HG02981 (cell line): ENCODE data around the gene CLEC14A.

ENCODE experiments used
- ATAC-seq: cut with Tn5 transposase; IDR thresholded peaks from one replicate; pipeline ENCODE4 v1.9.1; 2021; ENCODE audit warnings: mild to moderate bottlenecking, moderate library complexity; ENCODE audit not compliant: unreplicated experiment

The CLEC14A gene, protein sequence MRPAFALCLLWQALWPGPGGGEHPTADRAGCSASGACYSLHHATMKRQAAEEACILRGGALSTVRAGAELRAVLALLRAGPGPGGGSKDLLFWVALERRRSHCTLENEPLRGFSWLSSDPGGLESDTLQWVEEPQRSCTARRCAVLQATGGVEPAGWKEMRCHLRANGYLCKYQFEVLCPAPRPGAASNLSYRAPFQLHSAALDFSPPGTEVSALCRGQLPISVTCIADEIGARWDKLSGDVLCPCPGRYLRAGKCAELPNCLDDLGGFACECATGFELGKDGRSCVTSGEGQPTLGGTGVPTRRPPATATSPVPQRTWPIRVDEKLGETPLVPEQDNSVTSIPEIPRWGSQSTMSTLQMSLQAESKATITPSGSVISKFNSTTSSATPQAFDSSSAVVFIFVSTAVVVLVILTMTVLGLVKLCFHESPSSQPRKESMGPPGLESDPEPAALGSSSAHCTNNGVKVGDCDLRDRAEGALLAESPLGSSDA

DNA sequence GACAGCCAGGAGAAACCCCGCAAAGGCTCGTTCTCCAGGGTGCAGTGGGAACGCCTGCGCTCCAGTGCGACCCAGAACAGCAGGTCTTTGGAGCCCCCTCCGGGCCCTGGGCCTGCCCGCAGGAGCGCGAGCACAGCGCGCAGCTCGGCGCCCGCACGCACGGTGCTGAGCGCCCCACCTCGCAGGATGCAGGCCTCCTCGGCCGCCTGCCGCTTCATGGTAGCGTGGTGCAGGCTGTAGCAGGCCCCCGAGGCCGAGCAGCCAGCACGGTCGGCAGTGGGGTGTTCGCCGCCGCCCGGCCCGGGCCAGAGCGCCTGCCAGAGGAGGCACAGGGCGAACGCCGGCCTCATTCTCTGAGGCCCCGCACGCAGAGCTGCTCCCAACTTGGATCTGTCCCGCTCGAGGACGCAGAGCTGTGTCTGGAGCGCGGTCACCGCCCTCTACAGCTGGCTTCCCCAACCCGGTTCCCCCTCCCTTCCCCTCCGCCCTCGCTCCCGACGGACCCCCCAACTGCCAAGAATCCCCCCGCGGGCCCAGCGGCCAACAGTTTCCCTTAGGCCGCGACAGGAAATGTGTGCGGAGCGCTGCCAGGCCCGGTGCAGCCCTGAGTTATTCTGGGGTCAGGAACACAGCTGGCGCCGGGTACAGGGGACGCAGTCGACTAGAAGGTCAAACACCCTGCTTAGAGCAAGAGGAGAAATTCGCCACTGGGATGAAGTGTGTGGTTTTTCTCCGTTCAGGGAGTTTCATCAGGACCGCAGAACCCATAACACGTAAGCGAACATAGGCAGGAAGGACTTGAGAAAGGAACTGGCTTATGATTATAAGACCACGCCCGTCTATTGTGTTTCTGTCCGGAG is at the start of gene CLEC14A:
Gene CLEC14A, minus strand, starts transcription at position 421 of the 860 bp plus-strand sequence. Its CDS starts 71 bp downstream, at position 350.
- peak; percentile 48 for ATAC-seq

DNA sequence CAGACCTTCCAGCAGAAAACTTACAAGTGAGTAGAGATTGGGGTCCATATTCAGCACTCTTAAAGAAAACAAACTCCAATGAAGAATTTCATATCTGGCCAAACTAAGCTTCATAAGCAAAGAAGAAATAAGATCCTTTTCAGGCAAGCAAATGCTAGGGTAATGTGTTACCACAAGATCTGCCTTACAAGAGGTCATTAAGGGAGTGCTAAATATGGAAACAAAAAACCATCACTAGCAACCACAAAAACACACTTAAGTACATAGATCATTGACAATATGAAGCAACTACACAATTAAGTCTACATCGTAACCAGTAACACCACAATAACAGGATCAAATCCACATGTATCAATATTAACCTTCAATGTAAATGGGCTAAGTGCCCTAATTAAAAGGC is 47.1 kb upstream of the CLEC14A start:
- no peak for ATAC-seq

DNA sequence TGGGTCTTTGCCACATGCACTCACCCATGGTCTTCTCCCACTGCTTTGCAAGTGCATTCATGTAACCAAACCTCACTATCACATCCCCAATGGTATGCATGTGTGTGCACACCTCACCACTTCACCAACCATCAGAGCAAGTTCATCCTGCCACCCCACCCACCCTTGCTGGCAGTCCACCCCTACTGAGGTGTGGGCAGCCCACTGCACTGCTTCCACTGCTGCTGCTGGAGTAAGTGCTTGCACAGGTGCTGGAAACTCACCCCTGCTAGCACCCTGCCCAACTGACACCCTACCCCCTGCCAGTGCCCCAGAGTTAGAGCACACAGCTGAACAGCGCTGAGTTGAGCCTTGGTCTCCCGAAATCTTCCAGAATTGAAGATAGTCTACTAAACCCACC is 46.1 kb upstream of the CLEC14A start:
- no peak for ATAC-seq

DNA sequence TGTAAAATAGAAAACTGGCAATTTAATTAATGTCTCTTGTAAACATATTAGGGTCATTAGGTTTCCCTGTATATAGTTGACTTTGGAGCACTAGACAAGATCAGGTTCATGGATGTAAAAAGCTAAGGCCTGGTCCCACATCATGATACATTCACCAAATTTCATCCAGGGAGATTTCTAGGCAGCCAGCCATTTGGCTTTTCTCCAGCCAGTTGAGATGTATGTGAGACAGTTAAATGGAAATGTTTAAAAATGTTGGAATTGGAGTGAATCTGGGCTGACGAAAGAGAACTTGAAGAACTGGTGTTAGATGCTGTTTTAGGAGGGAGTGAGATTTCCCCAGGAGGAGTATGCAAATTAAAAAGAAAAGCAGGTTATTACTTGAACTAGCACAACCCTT is 41.8 kb upstream of the CLEC14A start:
- ATAC-seq = no peak

DNA sequence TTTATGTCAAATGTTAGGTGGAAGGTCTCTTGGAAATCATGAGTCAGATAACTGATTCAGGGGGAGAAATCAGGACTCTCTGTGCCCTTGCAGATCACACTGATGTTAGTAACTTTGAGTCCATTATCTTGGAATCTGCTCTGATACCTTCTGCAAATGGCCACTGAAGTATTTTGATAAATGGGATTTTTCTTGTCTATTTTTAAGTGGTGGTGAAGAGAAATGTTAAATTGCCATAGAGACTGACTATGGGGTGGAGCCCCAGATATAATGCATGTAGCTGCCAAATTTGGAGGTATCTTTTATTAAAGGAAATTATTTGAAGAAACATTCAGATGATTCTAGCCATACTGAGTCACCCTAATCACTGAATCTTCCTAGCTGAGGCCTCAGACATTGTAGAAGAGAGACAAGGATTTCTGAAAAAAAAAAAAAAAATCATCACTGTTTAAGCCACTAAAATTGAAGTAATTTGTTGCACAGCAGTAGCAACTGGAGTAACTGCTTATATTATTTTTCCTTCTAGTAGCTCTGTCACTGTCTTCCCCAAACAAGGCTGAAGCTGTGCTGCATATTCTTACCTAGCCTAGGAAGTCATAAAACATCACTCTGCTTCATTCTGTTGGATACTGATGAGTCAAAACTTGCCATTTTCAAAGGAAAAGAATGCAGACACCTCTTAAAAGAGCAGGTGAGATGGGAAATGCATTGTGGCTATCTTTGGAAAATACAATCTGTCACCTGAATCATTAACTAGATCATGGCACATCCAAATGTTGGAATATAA is 36.0 kb upstream of the CLEC14A start:
- ATAC-seq = no peak

DNA sequence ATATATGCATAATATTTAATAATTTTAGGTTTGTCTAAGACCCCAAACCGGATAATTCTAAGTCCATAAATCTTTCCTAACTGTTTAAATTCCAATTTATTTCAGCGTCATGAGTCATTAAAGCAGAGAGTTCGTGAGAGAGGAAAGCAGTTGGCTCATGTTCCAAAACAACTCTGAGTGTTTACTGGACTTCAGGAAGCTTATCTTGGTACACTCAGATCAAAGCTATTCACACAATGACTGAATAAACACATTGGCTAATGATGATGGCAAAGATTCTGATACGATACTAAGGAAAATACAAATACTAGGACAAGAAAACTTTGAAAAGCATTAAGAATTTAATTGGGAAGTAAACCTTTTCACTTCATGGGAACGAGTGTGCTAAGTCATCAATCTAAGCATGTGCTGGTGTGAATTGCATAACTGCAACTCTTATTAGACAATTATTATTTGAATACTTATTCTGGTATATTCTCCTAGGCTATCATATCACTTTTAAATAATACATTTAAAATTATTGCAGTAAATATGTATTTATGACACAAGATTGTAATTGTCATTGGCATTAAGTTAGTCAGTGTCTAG is 34.8 kb upstream of the CLEC14A start:
- ATAC-seq = no peak

DNA sequence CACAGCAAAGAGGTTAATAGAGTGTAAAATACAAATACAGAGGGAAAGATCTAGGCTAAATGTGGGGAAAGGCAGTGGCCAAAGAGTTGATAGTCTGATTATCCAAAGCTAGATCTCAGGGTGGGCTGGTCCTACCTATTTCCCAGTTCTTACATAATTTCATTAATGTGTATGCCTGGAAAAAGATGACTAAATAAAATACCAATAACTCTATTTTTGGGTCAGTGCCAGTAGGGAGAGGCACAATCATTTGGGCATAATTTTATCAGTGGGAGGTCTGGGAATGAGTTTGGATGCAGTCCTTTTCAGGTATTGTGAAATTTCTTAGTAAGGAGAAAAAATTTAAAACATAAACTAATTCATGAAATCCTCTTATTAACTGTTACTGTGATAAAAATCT is 30.6 kb upstream of the CLEC14A start:
- no peak for ATAC-seq

DNA sequence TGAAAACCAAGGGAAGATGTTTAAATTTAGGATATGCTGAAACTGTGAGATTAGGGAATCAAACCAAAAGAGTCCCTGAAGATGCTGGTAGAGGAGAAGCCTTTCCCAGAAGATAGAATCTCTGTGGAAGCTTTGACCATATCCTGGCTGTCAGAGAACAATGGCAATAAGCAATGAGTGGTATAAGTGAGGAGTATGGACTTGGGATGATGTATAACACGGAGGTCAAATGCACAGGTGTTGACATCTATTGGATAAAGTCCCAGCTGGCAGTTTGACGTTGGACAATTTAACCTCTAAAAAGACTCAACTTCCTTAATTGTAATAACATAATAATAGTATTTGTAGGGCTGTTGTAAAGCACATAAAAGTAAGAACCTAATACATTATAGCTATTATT is 30.1 kb upstream of the CLEC14A start:
- ATAC-seq = no peak

DNA sequence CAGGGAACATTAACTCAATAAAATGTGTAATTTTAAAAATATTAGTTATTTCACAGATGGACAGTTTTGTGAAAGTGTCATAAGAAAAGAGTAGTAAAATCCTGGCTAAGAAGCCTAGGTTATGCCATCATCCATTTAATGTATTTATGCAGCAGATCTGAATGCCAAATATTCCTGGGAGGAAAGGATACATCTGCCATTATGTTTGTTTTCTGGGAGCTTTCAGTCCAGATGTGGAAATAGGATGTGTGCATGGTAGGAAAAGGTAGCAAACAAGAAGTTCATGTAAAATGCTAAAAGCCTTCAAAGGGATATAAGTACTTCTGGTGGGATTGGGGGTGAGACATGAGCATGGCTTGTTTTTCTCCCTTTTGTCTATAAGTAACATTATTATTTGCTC is 27.0 kb upstream of the CLEC14A start:
- no peak for ATAC-seq

DNA sequence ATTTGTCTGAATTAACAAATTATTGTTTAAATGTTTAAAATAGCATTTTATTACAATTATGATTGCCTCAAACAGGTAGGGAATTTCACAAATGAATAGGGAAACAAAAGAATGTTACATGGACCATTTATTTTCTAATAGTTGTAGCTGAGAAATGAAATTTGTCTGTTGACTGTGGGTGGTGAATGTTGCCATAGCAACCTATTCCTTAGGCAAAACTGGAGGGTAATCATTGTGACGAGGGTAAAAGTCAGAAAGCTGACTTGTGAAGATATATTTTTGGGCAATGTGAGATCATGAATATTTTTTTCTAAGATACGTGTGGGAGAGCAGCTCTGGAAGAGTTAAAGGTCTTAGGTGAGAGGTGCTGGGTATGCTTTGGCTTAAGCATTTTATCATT is 24.2 kb upstream of the CLEC14A start:
- no peak for ATAC-seq

DNA sequence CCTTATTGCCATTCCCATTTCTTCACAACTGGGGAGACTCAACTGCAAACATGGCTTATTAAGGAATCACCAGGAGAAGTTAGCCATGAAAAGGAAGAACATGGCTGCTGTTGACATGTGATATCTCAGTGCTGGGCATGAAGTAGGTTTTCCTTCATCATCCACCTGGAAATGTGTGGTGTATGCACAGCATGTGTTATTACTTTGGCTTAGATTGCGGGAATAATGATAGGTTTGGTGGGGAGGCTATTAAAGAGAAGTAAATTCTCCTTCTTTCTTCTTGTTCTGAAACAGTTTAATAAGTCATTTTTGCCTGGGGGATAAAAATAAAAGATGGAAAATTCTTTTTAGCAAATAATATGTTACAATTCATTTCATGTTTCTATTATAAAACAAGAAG is 23.7 kb upstream of the CLEC14A start:
- no peak for ATAC-seq

DNA sequence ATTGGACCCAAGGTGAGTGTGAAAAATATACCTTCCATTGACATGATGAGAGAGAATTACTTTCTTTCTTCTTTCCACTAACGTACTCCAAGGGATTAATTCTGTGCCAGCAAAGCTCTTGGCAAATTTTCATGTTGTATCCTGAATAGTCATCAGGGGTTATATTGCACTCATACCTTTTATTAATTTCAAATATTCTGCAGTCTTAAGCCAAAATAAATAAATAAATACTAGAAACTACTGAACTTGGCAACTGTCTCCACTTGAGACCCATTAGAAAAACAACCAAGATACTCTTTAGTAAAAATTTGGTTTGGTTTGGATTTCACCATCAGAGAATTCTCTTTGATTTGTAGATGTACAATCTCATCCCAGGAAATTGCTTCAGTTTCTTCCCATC is 22.1 kb upstream of the CLEC14A start:
- ATAC-seq = no peak

DNA sequence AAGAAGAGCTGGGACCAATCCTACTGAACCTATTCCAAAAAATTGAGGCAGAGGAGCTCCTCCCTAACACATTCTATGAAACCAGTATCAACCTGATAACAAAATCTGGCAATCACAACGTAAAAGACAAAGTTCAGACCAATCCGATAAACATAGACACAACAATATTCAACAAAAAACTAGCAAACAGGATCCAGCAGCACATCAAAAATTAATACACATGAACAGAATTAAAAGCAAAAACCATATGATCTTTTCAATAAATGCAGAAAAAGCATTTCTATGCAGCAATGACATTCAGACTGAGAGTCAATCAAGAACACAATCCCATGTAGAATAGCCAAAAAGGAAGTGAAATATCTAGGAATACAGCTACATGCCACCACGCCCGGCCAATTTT is 7.0 kb upstream of the CLEC14A start:
- ATAC-seq = no peak

DNA sequence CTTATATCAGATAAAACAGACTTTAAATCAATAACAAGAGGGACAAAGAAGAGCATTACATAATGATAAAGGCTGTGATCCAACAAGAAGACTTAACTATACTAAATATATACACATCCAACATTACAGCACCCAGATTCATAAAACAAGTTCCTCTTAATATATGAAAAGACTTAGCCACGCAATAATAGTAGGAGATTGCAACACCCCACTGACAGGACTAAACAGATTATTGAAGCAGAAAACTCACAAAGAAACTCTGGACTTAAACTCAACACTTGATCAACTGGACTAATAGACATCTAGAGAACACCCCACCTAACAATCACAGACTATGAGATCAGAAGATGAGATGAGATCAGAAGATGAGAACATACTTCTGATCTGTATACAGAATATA is 5.7 kb upstream of the CLEC14A start:
- no peak for ATAC-seq

DNA sequence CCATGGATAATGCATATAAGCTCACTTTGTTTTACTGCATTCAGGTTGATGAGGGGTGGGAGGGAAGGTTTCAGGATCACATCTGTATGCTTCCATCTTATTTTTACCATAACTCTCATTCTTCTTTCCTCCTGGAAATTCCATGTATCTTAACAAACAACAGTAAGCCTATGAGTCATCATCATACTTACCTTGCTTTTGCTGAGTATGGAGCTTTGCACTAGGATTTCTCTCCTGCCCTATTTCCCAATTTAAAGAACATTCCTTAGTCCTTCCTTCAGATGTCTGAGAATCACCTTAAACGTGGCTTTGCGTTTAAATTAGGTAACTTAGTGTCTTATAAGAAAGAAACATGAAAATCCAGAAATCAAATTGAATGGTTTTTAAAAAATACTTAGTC is 1.6 kb upstream of the CLEC14A start:
- no peak for ATAC-seq

DNA sequence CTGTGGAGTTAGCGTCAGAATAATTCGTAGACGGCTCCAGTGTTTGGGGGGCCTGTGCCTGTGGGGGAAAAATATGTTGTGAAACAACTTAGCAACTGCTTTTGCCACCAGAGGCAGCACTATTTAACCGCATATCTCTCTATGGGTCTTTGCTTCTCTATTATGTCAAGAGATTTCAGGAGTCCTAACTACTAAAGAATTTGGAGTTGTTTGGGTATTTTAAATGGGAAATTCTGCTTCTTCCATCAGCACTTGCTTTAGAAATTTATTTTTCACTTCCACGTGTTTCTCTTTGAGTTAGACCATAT is 594 bp upstream of the CLEC14A start:
- peak; percentile 14 for ATAC-seq

DNA sequence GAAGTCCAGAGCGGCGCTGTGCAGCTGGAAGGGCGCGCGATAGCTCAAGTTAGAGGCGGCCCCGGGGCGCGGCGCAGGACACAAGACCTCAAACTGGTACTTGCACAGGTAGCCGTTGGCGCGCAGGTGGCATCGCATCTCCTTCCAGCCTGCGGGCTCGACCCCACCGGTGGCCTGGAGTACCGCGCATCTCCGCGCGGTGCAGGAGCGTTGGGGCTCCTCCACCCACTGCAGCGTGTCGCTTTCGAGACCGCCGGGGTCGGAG is 553 bp downstream of the CLEC14A start:
- peak; percentile 29 for ATAC-seq

DNA sequence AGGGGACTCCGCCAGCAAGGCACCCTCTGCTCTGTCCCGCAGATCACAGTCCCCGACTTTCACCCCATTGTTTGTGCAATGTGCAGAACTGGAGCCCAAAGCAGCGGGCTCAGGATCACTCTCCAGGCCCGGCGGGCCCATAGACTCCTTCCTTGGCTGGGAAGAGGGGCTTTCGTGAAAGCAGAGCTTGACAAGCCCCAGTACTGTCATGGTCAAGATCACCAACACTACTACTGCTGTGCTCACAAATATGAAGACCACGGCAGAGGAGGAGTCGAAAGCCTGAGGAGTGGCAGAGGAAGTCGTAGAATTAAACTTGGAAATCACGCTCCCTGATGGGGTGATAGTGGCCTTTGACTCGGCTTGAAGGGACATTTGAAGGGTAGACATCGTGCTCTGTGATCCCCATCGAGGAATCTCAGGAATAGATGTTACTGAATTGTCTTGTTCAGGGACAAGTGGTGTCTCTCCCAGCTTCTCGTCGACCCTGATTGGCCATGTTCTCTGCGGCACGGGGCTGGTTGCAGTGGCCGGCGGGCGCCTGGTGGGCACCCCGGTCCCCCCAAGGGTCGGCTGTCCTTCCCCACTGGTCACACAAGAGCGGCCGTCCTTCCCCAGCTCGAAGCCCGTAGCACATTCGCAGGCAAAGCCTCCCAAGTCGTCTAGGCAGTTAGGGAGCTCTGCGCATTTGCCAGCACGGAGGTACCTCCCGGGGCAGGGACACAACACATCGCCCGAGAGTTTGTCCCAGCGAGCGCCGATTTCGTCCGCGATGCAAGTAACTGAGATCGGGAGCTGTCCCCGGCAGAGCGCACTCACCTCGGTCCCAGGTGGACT is 1.1 kb downstream of the CLEC14A start:
- ATAC-seq = no peak

DNA sequence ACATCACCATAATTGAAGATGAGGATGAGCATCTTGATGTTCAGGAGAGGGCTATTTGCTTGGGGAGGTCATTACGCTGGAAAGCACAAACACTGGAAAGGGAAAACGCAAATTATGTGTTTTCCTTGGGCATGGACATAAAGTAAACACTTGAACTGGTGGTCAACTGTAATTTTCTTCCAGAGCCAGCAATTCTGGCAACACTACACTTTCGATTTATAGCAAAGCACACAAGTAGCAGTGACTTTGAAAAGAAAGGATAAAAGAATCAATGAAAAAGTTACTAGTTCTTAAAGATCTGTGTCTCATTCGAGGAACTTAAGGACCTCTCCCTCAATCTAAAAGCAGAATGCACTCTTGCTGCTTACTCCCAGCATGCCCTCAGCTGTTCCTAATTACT is 2.2 kb downstream of the CLEC14A start:
- ATAC-seq = no peak

DNA sequence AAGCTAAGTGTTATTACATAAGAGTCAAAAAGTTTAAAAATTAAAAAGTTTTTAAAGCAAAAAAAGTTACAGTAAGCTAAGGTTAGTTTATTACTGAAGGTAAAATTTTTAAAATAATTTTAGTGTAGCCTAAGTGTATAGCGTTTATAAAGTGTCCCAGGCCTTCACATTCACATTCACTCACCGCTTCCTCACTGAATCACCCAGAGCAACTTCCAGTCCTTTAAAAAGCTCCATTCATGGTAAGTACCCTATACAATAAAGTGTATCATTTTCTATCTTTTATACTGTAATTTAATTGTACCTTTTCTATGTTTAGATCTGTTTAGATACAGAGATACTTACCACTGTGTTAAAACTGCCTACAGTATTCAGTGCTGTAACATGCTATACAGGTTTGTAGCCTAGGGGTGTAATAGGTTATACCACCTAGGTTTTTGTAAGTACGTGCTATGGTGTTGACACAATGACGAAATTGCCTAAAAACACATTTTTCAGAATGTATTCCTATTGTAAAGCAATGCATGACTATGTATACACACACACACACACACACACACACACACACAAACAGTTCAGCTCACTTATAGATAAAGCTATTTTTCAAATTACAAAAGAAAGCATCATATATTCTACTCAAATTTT is 3.7 kb downstream of the CLEC14A start:
- ATAC-seq = no peak
